GM21526 (cell line): ENCODE results near the gene RBM14.
"Not testable (repeated sequence)": the region's sequence is repeated elsewhere in the genome, so short reads cannot be mapped to it uniquely, and the experiment has no call there.

Source experiments
- ATAC-seq: cut with Tn5 transposase; IDR thresholded peaks from one replicate; pipeline ENCODE4 v1.9.1; 2021; ENCODE audit warnings: moderate library complexity; ENCODE audit not compliant: unreplicated experiment, low FRiP score

RBM14 gene

DNA sequence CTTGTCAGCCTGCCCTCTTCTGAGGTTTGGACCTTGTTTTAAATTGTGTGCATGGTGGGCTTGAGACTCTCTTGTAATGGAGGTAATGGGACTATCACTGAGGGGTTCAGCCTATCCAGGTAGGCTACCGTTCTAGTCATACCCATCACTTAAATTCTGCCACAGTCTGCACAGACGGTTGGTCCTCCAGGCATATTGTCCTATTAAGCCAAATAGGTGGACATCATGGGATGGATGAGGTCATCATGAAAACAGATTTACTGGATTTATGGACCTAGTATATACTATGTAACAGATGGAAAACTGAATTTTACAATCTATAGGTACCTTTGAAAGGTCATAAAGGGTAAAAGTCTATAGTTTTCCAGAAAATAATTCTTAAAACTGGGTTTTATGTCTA, 12.9 kb downstream of the RBM14 start:
- no peak for ATAC-seq

DNA sequence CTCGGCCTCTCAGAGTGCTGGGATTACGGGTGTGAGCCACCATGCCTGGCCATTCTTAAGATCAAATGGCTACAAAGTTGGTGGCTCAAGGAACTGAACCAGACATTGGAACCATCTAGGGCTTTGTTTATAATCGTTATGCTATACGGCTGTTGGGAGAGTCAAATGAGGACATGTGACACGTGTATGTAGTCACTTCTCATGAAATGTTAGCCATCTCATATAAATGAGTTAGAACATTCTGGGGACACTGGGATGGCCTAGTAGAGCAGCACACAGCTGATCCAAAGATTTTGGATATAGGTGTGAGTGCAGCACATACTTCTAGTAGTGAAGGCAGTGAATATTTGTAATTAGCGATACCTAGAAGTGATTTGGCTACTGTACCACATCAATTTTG, 15.5 kb downstream of the RBM14 start:
- ATAC-seq, result no peak

DNA sequence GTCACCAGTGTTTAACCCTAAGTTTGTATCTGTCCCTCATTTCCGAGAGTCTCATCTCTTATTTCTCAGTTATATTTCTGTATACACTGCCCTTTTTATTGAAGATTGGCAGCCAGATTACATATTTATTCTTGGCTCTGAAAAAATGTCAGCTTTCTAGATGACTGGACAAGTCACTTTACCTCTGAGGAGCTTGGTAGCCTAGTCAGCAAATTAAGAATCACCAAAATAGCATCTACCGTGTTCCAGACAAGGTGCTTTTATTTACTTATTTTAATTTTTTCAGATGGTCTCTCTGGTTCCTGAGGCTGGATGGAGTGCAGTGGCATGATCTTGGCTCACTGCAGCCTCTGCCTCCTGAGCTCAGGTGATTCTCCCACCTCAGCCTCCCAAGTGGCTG, 16.5 kb downstream of the RBM14 start:
- no peak for ATAC-seq

DNA sequence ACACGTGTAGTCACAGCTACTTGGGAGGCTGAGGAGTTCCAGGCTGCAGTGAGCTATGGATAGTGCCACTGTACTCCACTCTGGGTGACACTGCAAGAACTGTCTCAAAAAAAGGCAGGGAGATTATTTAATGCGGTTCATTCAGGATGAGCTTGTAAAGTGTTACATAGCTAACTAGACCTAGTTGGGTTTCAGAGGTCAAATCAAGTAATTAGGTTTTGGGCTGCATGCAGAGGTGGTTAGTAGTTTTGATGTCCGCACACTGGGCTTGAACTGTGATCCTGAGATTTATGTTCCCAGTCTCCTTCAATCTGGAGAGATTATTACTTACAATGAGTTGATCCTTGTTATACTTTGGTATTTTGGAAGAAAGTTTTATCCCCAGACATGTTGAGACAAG, 20.0 kb downstream of the RBM14 start:
- no peak for ATAC-seq

DNA sequence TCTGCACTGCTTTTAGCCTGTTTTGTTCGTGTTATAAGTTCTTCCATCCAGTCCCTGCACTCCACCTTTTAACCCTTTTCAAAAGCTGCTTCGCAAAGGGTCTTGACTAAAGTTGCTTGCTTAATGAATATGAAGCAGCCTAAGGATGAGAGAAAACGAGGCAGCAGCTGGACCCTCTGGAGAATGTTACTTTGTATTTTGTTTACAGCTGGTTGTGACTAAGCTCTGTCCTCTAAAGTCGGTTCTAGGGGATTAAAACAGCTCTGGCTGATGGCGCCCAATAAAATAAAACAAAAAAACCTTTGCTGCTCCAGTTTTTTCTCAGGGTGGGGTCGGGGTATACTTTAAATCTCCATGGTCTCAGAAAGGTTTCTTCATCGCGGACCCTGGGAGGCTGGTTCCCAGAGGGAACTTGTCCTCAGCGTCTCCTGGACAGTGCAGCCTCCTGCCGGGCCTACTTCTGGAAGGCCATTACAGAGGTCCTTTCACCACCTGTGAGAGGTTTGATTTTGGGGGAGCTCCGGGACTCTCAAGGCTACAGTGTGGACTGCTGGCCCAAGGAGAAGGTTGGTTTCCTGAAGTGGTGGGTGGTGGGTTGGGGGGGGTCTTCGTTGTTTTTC, 21.2 kb downstream of the RBM14 start:
- ATAC-seq, result no peak

DNA sequence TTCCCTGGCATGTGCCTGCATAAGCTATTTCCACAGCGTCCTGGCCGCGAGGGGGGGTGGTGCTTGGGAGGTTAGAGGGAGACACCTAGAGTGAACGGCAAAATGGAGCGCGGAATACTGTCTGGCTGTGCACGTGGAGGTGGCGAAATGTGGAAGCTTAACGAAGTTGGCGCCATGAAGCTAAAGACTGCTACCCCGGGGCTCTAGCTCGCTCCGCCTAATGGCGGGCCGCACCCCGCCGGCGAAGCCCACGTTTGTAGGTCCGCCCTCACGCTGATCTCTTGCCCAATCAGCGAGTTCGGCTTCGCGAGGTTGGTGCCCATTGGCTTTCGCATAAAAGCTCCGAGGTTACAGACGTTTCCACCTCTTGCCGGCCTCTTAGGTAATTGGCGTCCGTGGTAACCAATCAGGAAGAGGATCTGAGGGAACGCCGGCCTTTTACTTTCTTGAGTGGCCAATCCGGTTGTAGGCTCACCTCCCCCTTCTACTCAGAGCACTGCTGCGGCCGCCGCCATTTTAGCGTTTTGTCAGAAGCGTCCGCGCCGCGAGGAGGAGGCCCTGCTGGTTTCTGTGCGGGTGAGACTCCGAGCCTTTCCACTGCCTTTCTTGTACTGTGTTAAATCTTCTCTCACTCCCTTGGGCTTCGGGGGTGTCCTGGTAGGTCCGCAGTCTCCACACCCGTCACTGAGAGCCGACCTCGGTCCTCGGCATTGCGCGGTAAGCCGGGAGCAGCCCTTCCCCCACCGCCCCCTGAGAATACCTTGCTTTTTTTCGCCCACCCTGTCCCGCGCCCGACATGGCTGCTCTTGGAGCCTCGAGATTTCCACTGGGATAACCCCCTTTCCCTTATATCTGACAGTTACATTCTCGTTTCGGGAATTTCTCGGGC, 22.0 kb downstream of the RBM14 start, which contains the start of gene RBM4:
TSS of gene RBM4 (plus strand) at position 527 of the 889 bp plus-strand sequence. CDS start 1,009 bp downstream, outside the sequence.
- peak; percentile 87 for ATAC-seq

DNA sequence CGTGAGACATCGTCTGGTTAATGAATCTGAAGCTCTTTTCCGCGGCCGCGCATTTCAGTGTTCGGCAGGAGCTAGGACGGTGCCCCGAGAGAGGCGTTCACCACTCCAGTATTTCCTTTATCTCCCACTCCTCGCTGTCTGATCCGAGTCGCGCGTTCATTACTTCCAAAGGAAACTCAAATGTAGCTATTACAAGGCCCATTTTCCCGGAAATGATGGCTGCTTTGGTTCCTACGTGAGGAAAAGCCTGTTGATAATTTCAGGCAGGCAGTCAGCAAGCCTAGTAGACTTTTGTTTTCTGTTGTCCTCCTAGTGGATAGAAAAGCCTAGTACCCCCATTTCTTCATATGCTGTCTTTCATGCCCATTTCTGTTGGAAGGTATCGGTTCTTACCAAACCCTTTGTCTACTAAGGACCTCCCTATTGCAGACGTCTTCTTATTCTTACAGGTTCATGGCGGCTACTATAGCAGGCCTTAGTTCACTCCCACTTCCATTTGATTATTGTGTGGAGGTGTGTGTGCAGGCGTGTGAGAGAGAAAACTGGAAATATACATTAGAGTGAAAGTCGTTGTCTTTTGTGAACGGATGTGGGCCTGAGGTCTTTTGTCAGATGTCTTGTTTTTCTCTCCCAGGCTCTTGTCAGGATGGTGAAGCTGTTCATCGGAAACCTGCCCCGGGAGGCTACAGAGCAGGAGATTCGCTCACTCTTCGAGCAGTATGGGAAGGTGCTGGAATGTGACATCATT, 22.8 kb downstream of the RBM14 start:
- no peak for ATAC-seq

DNA sequence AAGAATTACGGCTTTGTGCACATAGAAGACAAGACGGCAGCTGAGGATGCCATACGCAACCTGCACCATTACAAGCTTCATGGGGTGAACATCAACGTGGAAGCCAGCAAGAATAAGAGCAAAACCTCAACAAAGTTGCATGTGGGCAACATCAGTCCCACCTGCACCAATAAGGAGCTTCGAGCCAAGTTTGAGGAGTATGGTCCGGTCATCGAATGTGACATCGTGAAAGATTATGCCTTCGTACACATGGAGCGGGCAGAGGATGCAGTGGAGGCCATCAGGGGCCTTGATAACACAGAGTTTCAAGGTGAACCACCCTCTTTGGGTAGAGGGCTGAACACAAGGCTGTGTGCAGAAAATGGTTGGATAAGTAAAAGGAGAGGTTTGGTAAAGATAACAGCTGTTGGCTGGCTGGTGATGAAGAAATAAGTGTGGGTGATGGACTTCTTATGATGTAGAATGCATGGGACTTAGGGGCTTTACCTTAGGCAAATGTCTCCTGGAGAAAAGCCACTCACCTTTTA, 23.4 kb downstream of the RBM14 start:
- ATAC-seq, result not testable (repeated sequence)

DNA sequence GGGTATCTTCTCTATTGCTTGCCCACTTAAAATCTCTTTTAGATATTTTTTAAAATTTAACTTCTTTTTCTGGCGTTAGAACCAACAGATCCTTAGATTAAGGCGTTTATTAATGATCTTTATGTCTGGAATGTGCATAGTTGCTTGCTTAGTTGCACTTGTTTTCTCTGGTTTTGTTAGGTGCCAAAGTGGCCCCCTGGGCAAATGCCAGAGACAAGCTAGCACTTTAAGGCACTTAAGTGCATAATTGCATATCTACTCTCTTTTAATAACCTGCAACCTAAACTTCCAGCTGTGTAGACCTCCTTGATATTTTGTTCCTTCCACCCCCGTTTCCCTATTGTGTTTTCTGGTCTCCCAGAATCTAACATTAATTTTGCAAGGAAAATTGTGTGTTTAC, 25.4 kb downstream of the RBM14 start:
- ATAC-seq, result no peak

DNA sequence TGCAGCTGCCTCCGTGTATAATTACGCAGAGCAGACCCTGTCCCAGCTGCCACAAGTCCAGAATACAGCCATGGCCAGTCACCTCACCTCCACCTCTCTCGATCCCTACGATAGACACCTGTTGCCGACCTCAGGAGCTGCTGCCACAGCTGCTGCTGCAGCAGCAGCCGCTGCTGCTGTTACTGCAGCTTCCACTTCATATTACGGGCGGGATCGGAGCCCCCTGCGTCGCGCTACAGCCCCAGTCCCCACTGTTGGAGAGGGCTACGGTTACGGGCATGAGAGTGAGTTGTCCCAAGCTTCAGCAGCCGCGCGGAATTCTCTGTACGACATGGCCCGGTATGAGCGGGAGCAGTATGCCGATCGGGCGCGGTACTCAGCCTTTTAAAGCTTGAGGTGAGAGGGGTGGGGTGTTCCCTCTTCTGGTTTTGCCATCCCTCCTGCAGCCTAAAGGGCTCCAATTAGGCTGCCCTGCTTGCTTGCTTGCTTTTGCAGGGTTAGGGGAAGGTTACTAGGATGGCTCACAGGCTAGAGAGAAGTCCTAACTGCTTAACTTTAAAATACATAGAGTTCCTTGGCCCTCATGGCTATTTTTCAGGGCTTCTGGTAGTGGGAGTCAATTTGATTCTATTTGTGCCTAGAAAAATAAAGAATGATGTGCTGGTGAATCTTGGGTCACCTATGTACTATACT, 27.5 kb downstream of the RBM14 start:
- no peak for ATAC-seq

DNA sequence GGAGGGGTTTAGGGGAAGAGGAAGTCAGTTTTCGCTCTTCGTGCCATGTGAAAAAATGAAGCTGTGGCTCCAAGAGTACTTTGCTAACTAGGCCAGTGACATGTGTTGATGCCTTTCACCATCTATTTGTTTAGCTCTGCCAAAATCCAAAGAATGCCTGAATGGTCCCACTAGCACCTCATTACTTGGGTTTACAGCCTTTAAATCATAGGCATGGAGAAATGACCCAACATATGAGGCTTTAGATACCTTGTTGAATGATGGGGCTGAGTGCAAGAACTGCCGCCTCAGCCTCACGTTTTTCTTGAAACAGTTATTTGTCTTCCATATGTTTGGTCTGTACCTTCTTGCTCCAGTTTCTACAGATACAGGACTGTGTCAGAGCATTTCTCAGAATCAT, 30.4 kb downstream of the RBM14 start:
- ATAC-seq, result no peak

DNA sequence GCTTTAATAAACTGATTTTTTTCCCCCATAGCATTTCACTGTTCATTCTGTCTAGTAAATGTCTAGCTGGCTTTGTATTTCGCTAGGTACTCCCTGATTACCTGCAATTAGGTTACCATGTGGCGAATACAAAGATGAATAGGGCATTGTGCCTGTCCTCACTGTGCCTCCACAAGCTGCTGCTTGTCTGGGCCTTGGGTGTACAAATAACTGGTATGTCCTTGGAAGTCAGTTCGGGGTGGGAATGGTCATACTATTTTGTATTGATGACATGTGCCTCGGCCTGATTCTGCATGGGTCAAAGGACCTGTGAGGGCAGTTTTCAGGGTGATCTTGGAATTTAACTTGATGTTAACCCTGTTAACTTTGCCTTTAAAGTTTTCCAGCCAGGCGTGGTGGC, 33.5 kb downstream of the RBM14 start:
- no peak for ATAC-seq

DNA sequence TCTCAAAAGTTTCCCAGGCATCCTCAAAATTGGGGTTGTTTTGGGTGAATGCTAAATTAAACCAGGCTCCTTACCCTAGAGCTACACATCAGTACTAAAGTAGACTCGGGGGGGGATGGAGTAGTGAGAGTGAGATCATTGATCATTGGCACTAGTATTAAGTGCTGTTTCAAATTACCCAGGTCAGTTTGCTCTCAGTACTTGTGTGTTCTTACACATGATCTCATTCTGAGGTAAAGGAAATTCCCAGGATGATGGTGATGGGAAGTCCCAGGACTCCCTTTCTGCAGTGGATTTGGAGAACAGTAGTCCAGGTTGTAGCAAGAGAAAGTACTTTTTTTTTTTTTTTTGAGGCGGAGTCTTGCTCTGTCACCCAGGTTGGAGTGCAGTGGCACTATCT, 34.6 kb downstream of the RBM14 start:
- no peak for ATAC-seq

DNA sequence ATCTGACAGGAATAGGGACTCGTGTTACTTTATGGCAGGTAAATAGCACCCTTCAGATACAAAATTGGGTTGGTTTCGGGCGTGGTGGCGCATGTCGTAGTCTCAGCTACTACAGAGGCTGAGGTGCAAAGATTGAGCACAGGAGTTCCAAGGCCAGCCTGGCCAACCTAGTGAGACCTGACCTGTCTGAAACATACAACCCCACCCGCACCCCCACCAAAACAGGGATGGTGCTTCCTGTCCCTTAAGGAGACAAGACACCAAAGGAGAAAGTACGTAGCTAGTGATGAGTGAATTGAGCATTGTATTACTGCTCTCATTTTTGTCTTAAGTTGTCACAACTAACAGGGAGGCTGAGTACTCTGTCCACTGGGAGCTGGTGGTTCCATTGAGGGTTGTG, 36.2 kb downstream of the RBM14 start:
- no peak for ATAC-seq

DNA sequence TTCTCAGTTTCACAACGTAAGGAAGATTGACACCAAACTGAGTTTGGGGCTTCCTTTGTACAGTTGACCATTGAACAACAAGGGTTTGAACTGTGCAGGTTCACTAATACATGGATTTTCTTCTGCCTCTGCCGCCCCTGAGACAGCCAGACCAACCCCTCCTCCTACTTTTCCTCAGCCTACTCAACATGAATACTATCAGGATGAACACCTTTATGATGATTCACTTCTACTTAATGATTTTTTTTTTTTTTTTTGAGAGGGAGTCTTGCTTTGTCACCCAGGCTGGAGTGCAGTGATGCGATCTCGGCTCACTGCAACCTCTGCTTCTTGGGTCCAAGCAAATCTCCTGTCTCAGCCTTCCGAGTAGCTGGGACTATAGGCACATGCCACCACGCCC, 36.7 kb downstream of the RBM14 start:
- ATAC-seq, result no peak

DNA sequence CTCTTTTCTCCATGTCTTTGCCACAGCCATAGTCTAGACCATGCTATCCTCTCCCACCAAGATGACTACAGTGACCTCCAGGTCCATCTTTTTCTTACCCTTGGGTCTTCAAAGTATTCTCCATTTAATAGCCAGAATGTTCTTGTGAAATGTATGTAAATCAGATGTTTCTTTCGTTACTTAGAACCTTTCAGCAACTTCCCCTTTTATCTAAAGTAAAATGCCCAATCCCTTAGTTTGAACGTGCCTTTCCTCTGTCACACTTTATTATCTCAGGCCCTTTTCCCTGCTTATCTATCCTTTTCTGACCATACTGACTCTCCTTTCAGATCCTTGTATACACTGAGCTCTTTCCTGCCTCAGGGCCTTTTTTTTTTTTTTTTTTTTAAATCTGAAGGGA, 43.3 kb downstream of the RBM14 start:
- ATAC-seq, result no peak

DNA sequence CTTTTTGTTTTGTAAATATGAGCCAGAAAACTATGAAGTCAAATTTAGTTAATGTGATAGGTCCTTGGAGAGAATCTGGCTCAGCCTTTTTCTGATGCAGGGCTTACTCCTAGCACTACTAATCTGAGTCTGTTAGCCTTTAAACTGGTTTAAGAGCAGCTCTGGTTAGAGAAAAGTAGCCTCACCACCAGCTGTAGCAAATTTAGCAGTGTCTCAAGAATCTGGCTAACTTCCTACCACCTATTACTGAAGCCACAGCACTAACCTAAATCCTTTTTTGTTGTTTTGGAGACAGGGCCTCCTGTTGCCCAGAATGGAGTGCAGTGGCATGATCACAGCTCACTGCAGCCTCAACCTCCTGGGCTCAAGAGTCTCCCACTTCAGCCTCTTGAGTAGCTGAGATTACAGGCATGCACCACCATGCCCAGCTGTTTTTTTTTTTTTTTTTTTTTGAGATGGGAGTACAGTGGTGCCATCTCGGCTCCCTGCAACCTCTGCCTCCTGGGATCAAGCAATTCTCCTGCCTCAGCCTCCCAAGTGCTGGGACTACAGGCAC, 47.4 kb downstream of the RBM14 start:
- ATAC-seq, result no peak

DNA sequence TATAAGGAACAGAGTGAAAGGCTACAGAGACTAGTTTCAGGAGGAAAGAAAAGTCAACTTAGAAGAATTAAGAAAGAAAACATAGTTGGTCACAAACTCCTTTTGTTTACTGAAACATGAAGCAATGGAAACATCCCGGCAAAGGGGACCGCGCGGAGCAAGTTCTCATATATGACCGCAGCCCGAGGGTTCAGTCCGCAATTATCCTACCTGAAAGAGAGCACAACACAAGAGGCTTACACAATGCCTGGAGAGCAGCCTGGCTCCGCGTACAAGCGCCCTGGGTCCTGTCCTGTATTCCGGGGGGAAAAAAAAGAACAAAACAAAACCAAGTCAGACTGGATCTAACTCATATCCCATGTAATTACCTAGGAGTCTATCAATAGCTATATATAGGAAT, 48.9 kb downstream of the RBM14 start:
- ATAC-seq, result no peak

DNA sequence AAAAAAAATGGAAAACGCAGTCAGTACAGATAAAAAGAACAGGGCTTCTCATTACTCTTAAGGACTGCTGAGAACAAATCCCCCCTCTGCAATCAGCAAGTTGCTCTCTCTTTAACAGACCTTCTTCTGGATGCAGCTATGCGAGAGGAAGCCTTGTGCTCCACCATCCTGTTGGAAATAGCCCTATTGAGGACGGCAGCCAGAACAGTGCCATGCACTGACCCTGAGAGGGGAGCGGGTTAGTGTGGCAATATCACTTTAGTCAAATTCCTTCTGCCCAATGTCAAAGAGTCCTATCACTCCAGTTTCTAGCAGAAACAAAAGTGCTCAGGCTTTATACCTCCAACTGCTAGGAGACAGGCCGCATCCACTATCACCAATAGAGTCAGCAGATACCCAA, 54.4 kb downstream of the RBM14 start:
- no peak for ATAC-seq

DNA sequence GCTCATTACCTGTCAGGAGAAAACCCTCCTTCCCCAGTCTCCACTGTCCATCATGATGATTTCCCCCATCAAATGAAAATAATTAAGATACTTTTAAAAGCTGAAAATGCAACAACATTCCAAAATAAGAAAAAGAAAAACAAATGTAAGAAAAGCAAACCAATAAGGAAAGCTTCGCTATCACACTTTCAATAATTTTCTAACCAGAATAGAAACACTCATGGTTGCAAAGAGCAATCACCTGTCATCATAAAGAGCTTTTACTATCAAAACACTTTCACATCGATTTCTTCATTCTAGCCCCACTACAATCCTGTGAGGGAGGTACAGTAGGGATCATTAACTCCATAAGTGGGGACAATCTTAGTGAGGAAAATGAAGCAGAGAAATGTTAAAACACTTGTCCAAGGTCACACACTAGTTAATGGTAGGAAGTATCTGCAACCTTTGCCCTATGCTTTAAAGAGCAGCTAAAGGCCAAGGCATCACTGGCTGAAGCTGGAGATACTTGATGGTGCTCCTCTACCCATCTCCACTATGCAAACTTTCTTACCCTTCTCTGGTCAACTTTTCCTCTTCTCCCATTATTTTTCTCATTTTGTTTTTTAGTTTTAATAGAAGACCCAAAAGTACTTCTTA, 58.7 kb downstream of the RBM14 start:
- ATAC-seq, result no peak
